ENCODE measurements around the gene FN3K.

Gene FN3K

GRCh38 chr17:82734987-82735866 is at the start of gene FN3K:
Gene FN3K (plus strand): TSS chr17:82735615. CDS start chr17:82735637, 22 bp downstream.
- DNase-seq: peak; percentile 17

GRCh38 chr17:82686366-82687324 is 48.8 kb upstream of the FN3K start:
- DNase-seq: no peak

GRCh38 chr17:82687375-82687861 is 48.0 kb upstream of the FN3K start:
- no peak for DNase-seq

- no peak for DNase-seq
Measured at GRCh38 chr17:82687871-82688270, 47.5 kb upstream of the FN3K start.

- DNase-seq: no peak
Measured at GRCh38 chr17:82689077-82689476, 46.3 kb upstream of the FN3K start.

- no peak for DNase-seq
Measured at GRCh38 chr17:82690786-82691489, 44.5 kb upstream of the FN3K start.

- no peak for DNase-seq
Measured at GRCh38 chr17:82691714-82692113, 43.7 kb upstream of the FN3K start.

- DNase-seq: no peak
Measured at GRCh38 chr17:82692268-82692667, 43.1 kb upstream of the FN3K start.

GRCh38 chr17:82693168-82693867 is 42.1 kb upstream of the FN3K start:
- DNase-seq: no peak

- DNase-seq: no peak
Measured at GRCh38 chr17:82694647-82695046, 40.8 kb upstream of the FN3K start.

GRCh38 chr17:82696259-82696658 is 39.2 kb upstream of the FN3K start:
- DNase-seq: no peak

GRCh38 chr17:82696916-82697807 is 38.3 kb upstream of the FN3K start:
- DNase-seq: no peak

- DNase-seq: no peak
Measured at GRCh38 chr17:82697808-82698064, 37.7 kb upstream of the FN3K start.

GRCh38 chr17:82698065-82698973 is 37.1 kb upstream of the FN3K start, which contains the start of gene RAB40B:
Gene RAB40B (minus strand): TSS chr17:82698698. CDS start chr17:82698596, 102 bp downstream.
- DNase-seq: peak; percentile 98

- no peak for DNase-seq
Measured at GRCh38 chr17:82698974-82699442, 36.4 kb upstream of the FN3K start.

GRCh38 chr17:82699551-82699950 is 35.9 kb upstream of the FN3K start:
- DNase-seq: no peak

GRCh38 chr17:82702231-82702927 is 33.0 kb upstream of the FN3K start:
- no peak for DNase-seq

- DNase-seq: no peak
Measured at GRCh38 chr17:82703036-82703745, 32.2 kb upstream of the FN3K start.

Data from HCEC 1CT (cell line).